Fibroblast of lung (primary cell): ENCODE measurements around the gene CFAP46. TPM values are rescaled to one million over a fixed set of nuclear protein-coding genes. Genes with fewer than 3 reads are reported as not detected.
"Not testable (repeated sequence)": the region's sequence is repeated elsewhere in the genome, so short reads cannot be mapped to it uniquely, and the experiment has no call there.

Experiments
- DNase-seq, 2 donors: peaks; one replicate each; pipeline versions ENCODE4 v3.0.0 to v3.0.0-alpha.2; 2010; ENCODE audit warnings: low read depth in 2 of 2
- H2AFZ ChIP-seq: 2 replicates; pipeline ENCODE4 v1.5.1; 2012; ENCODE audit warnings: low read length, control low read depth, inconsistent platforms
- H3K27ac ChIP-seq: 2 replicates; pipeline ENCODE4 v1.5.1; 2011; ENCODE audit warnings: low read length, control low read depth; ENCODE audit not compliant: insufficient read depth
- H3K27me3 ChIP-seq: 2 replicates; pipeline ENCODE4 v1.5.1; 2011; ENCODE audit warnings: mild to moderate bottlenecking, low read length; ENCODE audit not compliant: control insufficient read depth, insufficient read depth
- H3K36me3 ChIP-seq: 2 replicates; pipeline ENCODE4 v1.5.1; 2011; ENCODE audit warnings: low read length; ENCODE audit not compliant: control insufficient read depth, insufficient read depth
- H3K4me1 ChIP-seq: 2 replicates; pipeline ENCODE4 v1.5.1; 2011; ENCODE audit warnings: low read length; ENCODE audit not compliant: control insufficient read depth, insufficient read depth; ENCODE audit errors: extremely low read depth
- H3K4me2 ChIP-seq: 2 replicates; pipeline ENCODE4 v1.5.1; 2011; ENCODE audit warnings: low read length, control low read depth; ENCODE audit not compliant: insufficient read depth; ENCODE audit errors: extremely low read depth
- H3K4me3 ChIP-seq, 4 experiments: fragments of 200-600 bp in 1 of 4; sonication (generic) in 1 of 4; replicated peaks in 1 of 4; 2 replicates each; pipeline ENCODE4 v1.5.1; 2011 to 2016; ENCODE audit warnings: low read length in 4 of 4, low read depth in 3 of 4, mild to moderate bottlenecking in 3 of 4, control low read depth in 2 of 4, inconsistent platforms in 1 of 4, mixed read lengths in 1 of 4; ENCODE audit not compliant: insufficient read depth in 1 of 4; ENCODE audit errors: control extremely low read depth in 1 of 4
- H3K79me2 ChIP-seq: 2 replicates; pipeline ENCODE4 v1.5.1; 2012; ENCODE audit warnings: mild to moderate bottlenecking, low read length, inconsistent platforms; ENCODE audit not compliant: control insufficient read depth, insufficient read depth
- H3K9ac ChIP-seq: 2 replicates; pipeline ENCODE4 v1.5.1; 2011; ENCODE audit warnings: mild to moderate bottlenecking, low read length, control low read depth; ENCODE audit not compliant: insufficient read depth
- H3K9me3 ChIP-seq: 2 replicates; pipeline ENCODE4 v1.5.1; 2012; ENCODE audit warnings: low read depth, low read length; ENCODE audit not compliant: control insufficient read depth, insufficient read depth
- H4K20me1 ChIP-seq: 2 replicates; pipeline ENCODE4 v1.5.1; 2011; ENCODE audit warnings: low read length; ENCODE audit not compliant: control insufficient read depth, insufficient read depth; ENCODE audit errors: extremely low read depth
- CTCF ChIP-seq, 2 donors: IDR thresholded peaks in 1 of 2; conservative IDR thresholded peaks in 1 of 2; 1 replicate in 1 of 2; 2 replicates in 1 of 2; pipeline ENCODE4 v1.5.1; 2011 to 2012; ENCODE audit warnings: low read length in 2 of 2, control low read depth in 1 of 2, inconsistent platforms in 1 of 2, low read depth in 1 of 2, mild to moderate bottlenecking in 1 of 2
- EZH2 ChIP-seq: IDR thresholded peaks from 2 replicates; pipeline ENCODE4 v1.5.1; 2012; ENCODE audit warnings: low read length, control low read depth, mild to moderate bottlenecking; ENCODE audit errors: missing control alignments
- polyA plus RNA-seq, 2 donors: library from polyadenylated mRNA; depleted of rRNA in 1 of 2; stranded (reverse) in 1 of 2; unstranded in 1 of 2; fragments of >200 nt; gene quantifications; 2 replicates each; pipeline ENCODE4 v1.2.1, GENCODE V29; 2011 to 2012; ENCODE audit warnings: missing spikeins in 1 of 2
- total RNA-seq: library from RNA; depleted of rRNA; stranded (reverse); fragments of >200 nt; gene quantifications from 2 replicates; pipeline ENCODE4 v1.2.1, GENCODE V29; 2014

CFAP46 gene
- total and polyA plus RNA-seq, 2 donors (not counting 1 experiment from before 2014, with no cell fraction given): 0.25 to 0.66 TPM

- Histone ChIP-seq H3K36me3 (no peaks in the 10 kb centered on the region), H3K9me3 (no peaks in the 10 kb centered on the region), H4K20me1 (no peaks in the 10 kb centered on the region), H3K4me3 (no peak overlapping the region), H3K9ac (no peak overlapping the region), H3K4me2 (no peak overlapping the region), H3K27me3 (no peaks in the 10 kb centered on the region), H2AFZ (no peak overlapping the region), H3K27ac (no peak overlapping the region), H3K79me2 (no peaks in the 10 kb centered on the region), H3K4me1 (no peaks in the 10 kb centered on the region)
- no peak for DNase-seq
- TF ChIP-seq EZH2 (no peak), CTCF (conservative IDR thresholded peaks at IDR 0.05 in 1 of 2, IDR thresholded peaks at IDR 0.05 in 1 of 2; ENCODE audit: low read depth in 1 of 2, low read length in 2 of 2) (no peak)
These were observed 143.5 kb downstream of the CFAP46 start for GRCh38 chr10:132798876-132799275.

DNA sequence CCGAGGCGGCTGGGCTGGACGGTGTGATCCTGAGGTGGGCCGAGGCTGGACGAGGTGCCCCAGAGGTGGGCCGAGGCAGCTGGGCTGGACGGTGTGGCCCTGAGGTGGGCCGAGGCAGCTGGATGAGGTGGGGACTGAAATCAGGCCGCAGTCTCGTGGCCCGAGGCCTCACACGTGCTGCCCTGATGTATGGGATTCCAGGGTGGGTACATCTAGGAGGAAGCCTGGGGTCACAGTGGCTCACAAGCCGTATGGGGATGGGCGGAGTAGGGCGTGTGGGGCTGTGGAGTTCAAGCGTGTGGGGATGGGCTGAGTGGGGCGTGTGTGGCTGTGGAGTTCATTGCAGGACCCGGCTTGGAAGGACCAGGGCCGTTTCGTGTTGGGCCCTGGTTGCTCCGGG is 144.0 kb downstream of the CFAP46 start:
- Histone ChIP-seq H3K9ac (no peak overlapping the region), H3K4me3 (no peak overlapping the region), H3K4me2 (no peak overlapping the region), H3K79me2 (no peaks in the 10 kb centered on the region), H3K4me1 (no peaks in the 10 kb centered on the region), H4K20me1 (no peaks in the 10 kb centered on the region), H3K27ac (no peak overlapping the region), H3K27me3 (no peaks in the 10 kb centered on the region), H3K36me3 (no peaks in the 10 kb centered on the region), H2AFZ (no peak overlapping the region), H3K9me3 (no peaks in the 10 kb centered on the region)
- no peak for DNase-seq
- TF ChIP-seq CTCF (conservative IDR thresholded peaks at IDR 0.05 in 1 of 2, IDR thresholded peaks at IDR 0.05 in 1 of 2; ENCODE audit: low read depth in 1 of 2, low read length in 2 of 2) (no peak), EZH2 (no peak)

DNA sequence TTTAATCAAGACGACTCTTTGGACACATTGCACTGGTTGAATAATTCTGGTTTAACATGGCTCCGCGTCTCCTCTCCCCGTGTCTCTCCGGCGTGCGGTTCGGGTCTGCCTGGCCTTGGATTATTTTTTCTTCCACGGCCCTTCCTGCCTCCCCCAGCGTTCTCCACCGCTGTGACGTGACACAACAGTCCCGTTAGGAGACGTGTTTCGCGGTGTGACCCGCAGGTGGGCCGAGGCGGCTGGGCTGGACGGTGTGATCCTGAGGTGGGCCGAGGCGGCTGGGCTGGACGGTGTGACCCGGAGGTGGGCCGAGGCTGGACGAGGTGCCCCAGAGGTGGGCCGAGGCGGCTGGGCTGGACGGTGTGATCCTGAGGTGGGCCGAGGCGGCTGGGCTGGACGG is 144.4 kb downstream of the CFAP46 start:
- H3K4me3 ChIP-seq, H3K9ac ChIP-seq, H3K36me3 ChIP-seq, DNase-seq, H3K79me2 ChIP-seq, H3K27ac ChIP-seq, H3K9me3 ChIP-seq, H4K20me1 ChIP-seq, H3K4me1 ChIP-seq, H3K27me3 ChIP-seq, H3K4me2 ChIP-seq, H2AFZ ChIP-seq: not testable (repeated sequence)
